ENCODE measurements around the gene ARSG. TPM values are rescaled to one million over a fixed set of nuclear protein-coding genes. Genes with fewer than 3 reads are reported as not detected.

Gene ARSG
- polyA plus RNA-seq, 4 donors, result 2.7 to 7.0 (median 4.3) TPM

GRCh38 chr17:68461122-68461539, 169.8 kb downstream of the ARSG start:
- DNase-seq (ENCODE audit: low read depth in 4 of 4, low spot score in 3 of 4), result no peak

- DNase-seq (ENCODE audit: low read depth in 4 of 4, low spot score in 3 of 4), result no peak
These were observed 170.3 kb downstream of the ARSG start for GRCh38 chr17:68461589-68461988.

GRCh38 chr17:68462381-68463210, 171.3 kb downstream of the ARSG start:
- peak in 3 of 4 donors; percentile 62 to 81 (median 76) for DNase-seq (ENCODE audit: low read depth in 4 of 4, low spot score in 3 of 4)

GRCh38 chr17:68463211-68464019, 172.1 kb downstream of the ARSG start:
- DNase-seq (ENCODE audit: low read depth in 4 of 4, low spot score in 3 of 4), result no peak

GRCh38 chr17:68468334-68468733, 177.0 kb downstream of the ARSG start:
- no peak for DNase-seq (ENCODE audit: low read depth in 4 of 4, low spot score in 3 of 4)

- no peak for DNase-seq (ENCODE audit: low read depth in 4 of 4, low spot score in 3 of 4)
These were observed 177.5 kb downstream of the ARSG start for GRCh38 chr17:68468788-68469187.

Other genes starting within 250 kb of the ARSG start
- 100 to 1,000 TPM in 1 of 4 donors, 10 to 100 TPM in 3; 73.8 to 102 (median 80.9) TPM for gene AMZ2, start 43.5 kb upstream of the ARSG start, polyA plus RNA-seq (ENCODE audit: insufficient read length in 4 of 4)
- 1 to 10 TPM in 1 of 4 donors, under 1 TPM in 3; 0.33 to 1.3 (median 0.63) TPM for gene SLC16A6, start 368 bp upstream of the ARSG start, polyA plus RNA-seq (ENCODE audit: insufficient read length in 4 of 4)
- 10 to 100 TPM; 21.8 to 24.4 (median 22.7) TPM for gene WIPI1, start 166.0 kb downstream of the ARSG start, polyA plus RNA-seq (ENCODE audit: insufficient read length in 4 of 4)
- gene PRKAR1A, start 220.9 kb downstream of the ARSG start, polyA plus RNA-seq (ENCODE audit: insufficient read length in 4 of 4), result 100 to 1,000 TPM; 271 to 435 (median 366) TPM

Data from left renal pelvis (tissue), 4 donors.